ENCODE measurements around the gene MAP3K10.

DNA sequence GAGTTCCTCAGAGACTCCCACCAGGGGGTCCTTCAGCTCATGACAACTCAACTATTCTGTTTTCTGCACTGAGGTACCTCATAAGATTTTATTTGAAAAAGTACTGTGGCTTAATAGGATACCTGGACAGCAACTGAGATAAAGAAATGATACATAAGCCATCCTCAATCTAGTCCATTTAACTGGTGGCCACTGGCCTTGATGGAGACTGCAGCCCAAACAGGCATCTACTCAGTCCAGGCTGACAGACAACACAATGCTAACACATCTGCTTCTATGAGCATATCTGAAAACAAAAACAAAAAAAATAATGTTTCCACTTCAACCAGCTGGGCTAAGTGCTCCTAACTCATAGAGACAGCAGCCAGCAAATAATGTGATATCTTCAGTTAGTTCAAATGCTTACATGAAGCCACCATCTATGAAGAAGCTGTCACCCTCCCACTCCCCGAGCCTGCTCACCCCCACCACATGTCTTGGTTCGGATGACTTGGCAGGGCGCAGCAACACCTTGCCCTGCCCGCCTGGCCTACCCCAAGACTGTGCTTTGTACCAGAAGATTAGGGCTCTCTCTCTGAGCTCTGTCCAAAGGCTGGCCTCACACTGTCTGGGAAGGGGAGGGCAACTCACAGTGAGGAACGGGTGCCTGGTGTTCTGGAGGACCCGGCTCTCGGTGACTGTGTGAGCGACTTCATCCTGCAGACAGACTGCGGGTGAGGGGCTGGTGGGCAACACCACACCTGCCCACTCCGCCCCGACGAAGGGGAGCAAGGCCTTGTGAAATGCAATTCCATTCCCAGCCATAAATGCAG is 48.4 kb downstream of the MAP3K10 start:
- TF ChIP-seq, protein P1, sequence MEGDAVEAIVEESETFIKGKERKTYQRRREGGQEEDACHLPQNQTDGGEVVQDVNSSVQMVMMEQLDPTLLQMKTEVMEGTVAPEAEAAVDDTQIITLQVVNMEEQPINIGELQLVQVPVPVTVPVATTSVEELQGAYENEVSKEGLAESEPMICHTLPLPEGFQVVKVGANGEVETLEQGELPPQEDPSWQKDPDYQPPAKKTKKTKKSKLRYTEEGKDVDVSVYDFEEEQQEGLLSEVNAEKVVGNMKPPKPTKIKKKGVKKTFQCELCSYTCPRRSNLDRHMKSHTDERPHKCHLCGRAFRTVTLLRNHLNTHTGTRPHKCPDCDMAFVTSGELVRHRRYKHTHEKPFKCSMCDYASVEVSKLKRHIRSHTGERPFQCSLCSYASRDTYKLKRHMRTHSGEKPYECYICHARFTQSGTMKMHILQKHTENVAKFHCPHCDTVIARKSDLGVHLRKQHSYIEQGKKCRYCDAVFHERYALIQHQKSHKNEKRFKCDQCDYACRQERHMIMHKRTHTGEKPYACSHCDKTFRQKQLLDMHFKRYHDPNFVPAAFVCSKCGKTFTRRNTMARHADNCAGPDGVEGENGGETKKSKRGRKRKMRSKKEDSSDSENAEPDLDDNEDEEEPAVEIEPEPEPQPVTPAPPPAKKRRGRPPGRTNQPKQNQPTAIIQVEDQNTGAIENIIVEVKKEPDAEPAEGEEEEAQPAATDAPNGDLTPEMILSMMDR (IDR thresholded peaks at IDR 0.05), result no peak
- no peak for TF ChIP-seq POLR2A (IDR thresholded peaks at IDR 0.05)

Data from adrenal gland (tissue), 5 donors.